HG02973 (cell line): ENCODE measurements around the gene DCLRE1A.
A peak's percentile ranks its signal among the peaks of the same experiment; 100 is the strongest.

ENCODE experiments used
- ATAC-seq: cut with Tn5 transposase; IDR thresholded peaks from one replicate; pipeline ENCODE4 v1.9.1; 2021; ENCODE audit warnings: moderate library complexity; ENCODE audit not compliant: unreplicated experiment

The DCLRE1A gene

DNA sequence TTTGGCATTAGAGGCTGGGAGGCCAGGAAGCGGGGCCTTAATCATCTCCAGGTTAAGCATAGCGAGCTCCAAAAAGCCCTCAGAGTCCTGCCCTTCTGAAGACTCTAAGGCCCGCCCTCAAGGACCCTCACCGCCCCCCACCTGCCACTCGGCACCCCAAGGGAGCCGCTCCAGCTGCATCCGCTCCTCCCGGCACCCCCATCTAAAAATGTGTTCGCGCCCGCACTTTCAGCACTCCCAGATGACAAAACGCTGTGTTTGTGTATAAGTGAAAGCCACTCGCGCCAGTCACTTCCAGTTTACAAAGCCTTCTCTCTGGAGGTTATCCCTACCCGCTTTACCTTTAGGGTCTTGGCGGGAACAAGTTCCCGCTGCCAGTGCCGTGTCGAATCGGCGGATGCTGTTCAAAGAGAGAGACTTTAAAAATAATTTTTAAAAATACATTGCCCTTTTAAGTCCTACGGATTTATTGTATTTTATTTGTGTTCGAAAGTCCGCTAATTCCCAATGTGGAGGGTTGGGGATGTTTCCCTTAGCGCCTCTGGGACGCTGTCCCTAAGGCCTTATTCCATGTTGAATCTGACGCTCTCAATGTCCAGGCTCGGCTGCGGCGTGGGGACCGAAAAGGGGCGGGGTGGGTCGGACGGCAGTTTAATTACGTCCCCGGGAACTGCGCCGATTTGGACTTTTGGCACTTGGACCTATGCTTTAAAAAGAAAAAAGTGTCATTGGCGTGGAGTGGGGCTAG lies at the start of gene DCLRE1A, which contains the start of gene NHLRC2:
Gene DCLRE1A, minus strand, starts transcription at position 70 of the 748 bp plus-strand sequence. CDS start 900 bp downstream, outside the sequence.
Gene NHLRC2, plus strand, starts transcription at position 649 of the 748 bp plus-strand sequence. CDS start 212 bp downstream, outside the sequence.
- ATAC-seq, result peak; percentile 26

DNA sequence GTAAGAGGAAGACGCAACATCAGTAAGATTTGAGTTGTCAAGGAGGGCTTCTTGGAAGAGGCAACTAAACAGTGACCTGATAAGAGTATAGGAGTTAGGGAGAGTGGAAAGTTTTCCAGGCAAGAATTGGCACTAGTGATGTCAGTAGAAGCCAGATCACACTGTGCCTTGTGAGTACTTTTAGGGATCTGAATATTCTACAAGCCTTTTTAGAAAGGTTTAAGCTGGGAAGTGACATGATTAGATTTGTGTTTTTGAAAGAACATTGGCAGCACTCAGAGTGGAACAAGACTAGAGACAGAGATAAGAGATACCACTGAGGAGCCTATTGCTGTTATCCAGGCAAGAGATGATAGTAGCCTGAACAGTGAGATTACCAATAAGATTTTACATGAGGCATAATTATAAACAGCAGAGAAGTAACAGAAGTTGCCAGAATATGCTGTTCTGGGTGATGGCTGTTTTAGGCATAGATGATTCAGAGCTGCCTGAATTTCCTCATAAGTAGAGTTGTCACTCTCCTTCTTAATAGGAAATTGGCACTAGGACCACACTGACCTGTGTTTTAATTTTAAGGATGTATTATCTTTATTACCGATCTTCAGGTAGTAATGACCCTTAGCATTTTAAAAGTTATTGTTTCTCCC lies 46.2 kb upstream of the DCLRE1A start:
- no peak for ATAC-seq

DNA sequence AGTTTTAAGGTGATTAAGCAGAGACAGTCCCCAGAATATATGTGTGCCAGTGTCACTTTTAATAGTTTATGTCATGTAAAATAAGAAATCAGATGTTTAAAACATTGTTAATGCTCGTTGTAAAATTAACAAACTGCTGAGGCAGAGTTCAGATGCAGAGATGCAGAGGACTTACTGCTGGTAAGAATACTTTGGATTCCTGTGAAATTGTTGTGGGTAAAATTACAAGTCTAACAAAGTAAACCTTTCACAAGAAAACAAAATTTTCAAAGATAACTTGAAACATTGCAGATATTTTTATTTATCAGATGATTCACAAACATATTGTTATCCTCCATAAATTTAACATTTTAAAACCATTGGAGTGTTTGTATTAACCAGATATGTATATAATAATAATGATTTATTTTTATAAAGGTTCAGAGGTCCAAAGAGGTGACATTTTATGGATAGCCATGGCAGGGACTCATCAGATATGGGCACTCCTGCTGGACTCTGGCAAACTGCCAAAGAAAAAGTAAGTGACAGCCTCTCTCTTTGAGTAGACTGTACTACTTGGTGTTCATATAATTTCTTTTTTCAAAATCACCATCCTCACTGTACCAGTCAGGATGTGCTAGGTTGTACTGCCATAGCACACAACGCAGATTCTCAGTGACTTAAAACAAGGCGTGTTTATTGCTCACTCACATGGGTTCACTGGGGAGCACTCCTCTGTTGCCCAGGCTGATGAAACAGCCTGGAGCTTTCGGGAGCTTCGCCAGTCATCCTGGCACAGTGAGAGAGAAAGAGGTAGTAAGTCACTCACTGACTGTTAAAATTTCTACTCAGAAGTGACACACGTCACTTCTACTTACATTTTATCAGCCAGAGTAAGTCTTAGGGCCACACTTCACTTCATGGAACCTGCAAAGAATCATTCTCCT lies 44.1 kb upstream of the DCLRE1A start:
- ATAC-seq, result no peak

DNA sequence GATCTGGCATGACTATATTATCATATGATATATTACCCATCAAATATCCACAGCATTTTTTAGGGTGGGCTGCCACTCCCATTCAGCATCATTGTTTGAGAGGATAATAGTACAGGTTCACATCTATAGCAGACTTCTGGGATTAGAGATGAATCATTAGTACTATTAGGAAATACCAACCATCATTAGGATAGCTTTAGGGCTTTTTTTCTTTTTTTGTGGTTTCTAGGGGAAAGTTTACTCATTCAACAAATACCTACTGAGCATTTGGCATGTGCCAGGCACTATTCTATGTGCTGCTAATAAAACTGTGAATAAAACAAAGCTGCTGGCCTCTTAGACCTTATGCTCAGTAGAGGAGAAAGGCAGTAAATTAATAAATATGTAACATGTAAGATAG lies 41.1 kb upstream of the DCLRE1A start:
- ATAC-seq, result no peak

DNA sequence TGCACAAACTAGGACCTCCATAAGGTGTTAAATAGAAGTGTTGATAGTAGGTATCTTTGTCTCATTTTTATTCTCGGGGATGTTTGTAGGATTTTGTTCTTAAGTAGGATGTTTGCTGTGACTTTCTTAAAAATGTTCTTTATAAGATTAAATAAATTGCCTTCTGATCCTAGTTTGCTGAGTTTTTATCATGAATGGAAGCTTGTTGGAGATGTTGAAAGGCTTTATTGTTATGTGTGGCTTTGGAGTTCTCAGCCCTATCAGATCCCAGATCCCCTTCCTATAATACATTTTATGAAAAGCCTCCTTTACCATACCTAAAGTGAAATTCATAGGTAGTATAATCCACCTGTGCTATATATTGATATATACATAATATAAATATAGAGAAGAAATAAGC lies 40.7 kb upstream of the DCLRE1A start:
- no peak for ATAC-seq

DNA sequence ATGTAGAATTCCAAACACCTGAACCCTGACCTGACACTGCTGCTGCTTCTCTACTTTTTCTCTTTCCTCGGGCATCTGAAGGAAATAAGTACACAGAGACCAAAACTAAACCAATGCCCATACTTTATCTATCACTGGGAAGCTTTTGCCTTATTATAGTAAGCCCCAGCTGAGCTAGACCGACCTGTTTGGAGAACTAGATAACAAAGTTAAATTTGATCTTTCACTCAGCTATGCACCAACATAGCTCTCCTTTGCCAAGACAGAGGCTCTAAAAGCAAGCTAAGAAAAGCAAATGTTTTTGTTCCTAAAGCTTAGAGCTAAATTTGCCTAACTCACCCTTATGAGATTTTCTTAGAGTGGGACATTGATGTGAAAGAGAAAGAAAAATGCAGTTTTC lies 39.7 kb upstream of the DCLRE1A start:
- no peak for ATAC-seq

DNA sequence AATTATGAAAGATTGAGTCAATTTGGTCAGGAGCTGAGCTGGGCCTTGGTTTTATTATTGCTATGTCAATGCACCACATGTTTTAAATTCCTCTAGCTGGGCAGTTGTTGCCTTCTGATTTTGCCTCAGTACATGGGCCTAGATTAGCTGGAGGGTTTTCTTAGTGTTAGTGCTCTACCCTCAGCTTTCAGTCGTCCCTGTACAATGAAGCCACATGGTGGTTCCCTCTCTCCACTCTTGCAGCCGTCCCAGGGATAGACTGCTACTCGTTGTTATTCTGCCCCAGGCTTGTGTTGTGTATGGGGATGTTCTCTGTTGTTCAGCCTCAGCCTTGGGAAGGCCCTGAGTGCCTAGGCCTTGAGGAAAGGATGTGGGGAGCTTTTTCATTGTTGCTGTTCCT lies 37.6 kb upstream of the DCLRE1A start:
- no peak for ATAC-seq

DNA sequence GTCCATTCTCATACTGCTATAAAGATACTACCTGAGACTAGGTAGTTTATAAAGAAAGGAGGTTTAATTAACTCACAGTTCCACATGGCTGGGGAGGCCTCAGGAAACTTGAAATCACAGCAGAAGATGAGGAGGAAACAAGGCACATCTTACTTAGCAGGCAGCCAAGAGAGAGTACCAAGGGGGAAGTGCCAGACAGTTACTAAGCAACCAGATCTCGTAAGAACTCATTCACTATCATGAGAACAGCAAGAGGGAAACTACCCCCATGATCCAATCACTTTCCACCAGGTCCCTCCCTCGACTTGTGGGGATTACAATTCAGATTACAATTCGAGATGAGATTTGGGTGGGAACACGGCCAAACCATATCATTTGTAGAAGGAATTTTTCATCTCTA lies 36.9 kb upstream of the DCLRE1A start:
- no peak for ATAC-seq

DNA sequence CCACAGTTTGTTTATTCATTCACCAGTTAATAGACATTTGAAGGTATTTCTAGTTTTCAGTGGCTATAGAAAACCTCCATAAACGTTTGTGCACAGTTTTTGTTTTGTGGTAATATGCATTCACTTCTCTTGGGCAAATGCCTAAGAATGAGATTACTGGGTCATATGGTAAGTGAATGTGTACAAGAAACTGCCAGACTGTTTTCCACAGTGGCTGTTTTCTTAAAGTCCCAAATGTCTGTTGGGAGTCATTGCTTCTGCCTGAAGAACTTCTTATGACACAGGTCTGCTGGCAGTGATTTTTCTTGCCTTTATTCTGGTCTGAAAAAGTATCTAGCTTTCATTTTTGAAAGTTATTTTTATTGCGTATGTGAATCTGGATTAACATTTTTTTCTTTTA lies 36.0 kb upstream of the DCLRE1A start:
- ATAC-seq, result no peak

DNA sequence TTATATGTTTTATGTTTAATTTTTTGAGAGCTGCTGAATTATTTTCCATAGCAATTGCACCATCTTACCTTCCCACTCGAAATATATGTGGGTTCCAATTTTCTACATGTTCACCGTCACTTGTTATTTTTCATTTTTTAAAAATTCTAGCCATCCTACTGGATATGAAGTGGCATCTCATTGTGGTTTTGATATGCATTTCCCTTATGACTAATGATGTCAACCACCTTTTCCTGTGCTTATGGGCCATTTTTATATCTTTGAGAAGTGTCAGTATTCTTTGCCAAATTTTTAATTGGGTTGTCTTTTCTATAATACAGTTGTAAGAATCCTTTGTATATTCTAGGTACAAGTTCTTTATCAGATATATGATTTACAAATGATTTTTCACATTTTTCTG lies 28.4 kb upstream of the DCLRE1A start:
- no peak for ATAC-seq

DNA sequence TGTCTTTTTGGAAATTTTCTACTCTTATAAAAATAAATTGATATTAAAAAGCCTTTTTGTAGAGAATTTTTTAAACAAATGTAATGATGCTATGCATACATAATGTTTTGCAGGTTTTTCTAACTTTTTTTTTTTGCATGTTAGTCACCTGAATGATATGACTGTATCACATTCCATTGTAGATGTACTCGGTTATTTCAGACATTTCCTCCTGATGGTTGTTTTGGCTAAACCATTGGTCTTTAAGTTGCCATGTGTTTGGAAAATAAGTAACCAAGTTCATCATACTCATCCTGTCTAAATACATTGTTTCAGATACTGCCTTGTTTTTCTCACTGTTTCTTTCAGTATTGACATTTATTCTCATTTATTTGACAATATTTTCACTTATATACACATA lies 26.4 kb upstream of the DCLRE1A start:
- no peak for ATAC-seq

DNA sequence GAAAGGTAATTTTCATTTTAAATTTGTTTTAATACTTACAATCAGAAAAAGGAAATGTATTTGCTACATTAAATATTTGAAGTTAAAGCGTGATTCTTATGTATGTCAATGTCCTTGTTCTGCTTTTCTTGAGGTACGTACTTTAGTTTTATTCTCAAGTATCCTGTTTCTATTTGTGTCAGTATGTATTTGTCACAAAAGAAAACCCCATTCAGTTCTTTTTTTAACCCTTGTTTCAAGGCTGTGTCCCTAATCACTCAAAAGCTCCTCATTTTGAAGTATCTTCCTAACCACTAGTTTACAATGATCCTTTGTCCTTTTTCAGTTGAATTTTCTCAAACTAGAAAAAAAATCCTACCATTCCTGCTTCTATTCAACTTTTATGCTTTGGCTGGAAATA lies 25.8 kb upstream of the DCLRE1A start:
- ATAC-seq, result peak; percentile 83

DNA sequence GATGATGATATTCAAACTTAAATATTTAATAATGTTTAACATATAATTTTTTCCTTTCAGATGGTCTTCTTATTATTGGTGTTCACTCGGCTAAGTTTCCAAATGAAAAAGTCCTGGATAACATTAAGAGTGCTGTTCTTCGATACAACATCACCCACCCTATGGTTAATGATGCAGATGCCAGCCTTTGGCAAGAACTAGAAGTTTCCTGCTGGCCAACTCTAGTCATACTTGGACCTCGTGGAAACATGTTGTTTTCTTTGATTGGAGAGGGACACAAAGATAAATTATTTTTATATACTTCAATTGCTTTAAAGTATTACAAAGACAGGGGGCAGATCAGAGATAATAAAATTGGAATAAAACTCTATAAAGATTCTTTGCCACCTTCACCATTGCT lies 22.6 kb upstream of the DCLRE1A start:
- no peak for ATAC-seq

DNA sequence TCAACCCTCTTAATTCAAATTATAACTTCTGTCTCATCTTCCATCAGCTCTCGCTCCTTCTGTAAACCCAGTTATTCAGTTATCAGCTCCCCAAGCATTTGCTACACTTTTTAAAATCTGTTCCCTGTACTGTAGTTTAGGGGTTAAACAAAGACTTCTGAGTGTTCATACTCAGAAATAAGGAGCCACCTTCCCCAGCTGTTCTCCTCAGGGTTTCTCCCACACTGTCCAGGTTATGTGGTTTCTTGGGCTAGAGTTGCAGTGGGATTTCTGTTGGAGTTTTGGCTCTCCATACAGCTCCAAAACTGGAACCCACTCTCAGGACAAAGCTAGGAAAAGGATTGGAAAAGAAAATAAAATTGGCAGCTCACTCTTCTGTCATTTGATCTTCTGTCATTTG lies 21.3 kb upstream of the DCLRE1A start:
- no peak for ATAC-seq

DNA sequence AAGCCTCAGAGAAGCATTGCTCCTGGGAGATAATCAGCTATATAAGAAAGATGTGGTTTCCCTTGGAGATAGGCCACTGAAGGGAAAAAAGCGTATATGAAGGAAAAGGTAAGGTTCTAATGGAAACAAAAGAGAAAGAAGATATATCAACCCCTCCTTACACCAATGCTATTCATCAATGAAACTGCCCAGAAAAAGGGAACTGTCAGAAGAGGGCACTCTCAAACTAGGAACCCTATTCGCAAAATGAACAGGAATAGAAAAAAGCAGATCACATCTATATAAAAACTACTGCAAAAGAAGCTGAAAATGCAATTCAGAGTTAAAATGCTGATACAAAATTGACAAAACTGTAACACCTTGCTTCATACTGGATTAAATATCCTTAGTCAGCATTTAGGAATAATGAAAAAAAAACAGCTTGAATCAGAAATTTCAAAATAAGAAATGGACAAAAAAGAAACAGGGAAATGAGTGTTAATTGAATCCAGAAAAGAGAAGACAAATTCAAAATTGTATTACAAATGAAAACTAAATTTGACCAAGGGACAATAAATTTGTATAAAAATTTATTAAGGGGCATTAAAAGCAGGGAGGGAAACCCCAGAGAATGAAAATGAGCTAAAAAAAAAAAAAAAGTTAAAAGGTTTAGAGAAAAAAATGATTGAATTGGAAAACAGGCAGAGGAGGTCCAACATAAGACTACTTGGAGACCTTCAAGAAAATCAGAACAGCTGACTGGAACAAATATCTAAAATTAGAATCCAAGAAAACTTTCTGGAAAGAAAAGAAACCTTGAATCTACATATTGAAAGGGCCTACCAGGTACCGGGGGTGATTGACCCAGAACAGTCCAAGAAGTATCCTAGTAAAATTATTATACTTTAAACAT lies 18.5 kb upstream of the DCLRE1A start:
- ATAC-seq, result no peak

DNA sequence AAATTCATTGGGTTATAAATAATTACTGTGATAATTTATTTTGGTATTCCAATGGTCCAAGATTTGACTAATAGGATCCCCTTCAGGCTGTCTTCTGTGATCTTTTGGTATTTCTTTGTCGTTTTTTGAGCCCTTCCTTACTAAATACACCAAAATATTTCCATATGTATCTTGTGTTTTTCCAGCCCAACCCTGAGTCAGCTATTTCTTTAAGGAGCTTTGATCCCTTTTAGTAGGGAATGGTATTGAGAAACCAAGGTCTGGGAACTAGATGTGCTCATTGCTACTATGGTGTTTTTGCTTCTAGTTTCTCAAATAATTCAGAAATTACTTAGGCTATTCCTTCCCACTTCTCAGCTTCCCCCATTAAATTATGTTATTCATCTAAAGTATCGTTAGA lies 15.9 kb upstream of the DCLRE1A start:
- no peak for ATAC-seq

DNA sequence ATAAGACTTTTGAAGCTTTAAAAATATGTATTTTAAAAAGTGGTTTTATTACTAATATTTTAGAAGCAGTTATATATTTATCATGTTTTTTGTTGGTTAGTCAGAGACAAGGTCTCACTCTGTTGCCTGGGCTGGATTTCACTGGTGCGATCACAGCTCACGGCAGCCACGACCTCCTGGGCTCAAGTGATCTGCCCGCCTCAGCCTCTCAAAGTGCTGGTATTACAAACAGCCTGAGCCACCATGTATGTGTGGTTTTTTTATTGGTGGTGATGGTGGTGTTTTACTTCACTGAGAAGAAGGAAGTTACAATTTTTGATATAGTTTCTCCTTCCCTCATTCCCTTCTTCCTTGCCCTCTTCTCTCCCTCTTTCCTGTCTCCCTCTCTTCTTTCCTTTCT lies 14.0 kb upstream of the DCLRE1A start:
- no peak for ATAC-seq

DNA sequence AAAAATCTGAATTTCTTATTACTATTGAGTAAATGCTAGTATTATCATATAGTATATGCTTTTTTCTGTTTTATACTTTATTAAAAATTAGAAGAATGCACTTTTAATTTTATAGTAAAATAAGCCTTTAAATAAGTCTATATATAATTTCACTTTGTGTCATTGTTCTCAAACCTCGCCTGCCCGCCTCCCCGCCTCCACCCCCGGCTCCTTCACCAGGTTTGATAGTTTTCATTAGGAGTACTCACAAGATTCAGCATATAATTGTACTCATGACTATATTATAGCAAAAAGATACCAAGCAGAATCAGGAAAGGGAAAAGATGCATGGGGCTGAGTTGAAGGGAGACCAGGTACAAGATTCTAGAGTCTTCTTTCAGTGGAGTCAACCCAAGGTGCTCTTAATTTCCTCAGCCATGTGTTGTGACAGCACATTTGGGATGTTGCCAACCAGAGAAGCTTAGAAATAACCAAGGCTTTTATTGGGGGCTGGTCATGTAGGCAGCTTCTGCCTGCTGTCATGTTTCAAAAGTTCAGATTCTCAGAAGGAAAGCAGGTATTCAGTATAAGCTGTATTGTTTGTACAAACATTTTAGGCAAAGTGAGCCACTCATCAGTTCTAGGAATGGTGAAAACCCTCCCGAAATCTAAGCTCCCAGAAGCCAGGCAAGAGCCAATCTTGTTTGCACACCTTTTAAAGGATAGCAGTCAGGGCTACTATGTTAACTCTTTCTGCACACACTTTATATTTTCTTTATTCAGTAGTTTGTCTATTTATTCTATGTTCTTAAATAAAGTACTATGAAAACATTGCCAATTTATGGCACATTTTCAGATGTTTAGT lies 12.9 kb upstream of the DCLRE1A start:
- no peak for ATAC-seq

DNA sequence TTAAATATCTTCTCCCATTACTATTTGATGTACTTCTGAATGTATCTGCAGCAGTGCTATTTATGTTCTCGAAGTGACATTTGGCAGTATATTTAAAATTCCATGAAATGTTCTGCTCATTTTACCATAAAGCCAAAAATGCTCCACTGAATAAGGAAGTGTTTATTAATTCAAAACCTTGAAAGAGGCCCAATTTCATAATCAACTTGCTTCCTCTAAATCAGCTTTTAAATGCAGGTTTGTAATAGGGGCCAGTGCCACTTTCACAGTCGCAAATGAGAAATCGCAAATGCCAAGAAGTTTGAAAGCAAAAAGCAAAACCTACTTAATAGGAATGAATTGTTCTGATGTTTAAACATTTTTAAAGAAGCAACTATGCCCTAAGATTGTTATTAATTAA lies 12.0 kb upstream of the DCLRE1A start:
- ATAC-seq, result no peak

DNA sequence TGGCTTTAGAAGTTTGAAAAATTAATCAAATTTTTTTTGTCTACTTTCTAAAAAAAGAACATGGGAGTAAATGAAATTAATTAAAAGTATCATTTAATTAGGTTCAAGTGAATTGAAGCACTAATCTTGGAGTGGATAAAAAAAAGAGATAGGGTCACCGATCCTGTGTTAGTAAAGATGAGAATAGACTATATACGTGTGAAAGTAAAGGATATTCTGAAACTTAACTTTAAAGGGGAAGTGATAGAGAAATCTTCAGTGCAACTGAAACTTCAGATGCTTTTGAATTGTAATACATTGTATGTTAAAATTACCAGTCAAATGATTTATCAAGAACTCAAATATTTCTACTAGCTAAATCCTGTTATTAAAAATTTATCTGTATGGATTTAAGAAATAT lies 5.4 kb upstream of the DCLRE1A start:
- ATAC-seq, result peak; percentile 50
